H9 (cell line): Measurements from ENCODE around the gene PTPDC1. TPM values are rescaled to one million over a fixed set of nuclear protein-coding genes. Genes with fewer than 3 reads are reported as not detected.

Experiments
- DNase-seq: peaks from one replicate; pipeline ENCODE4 v3.0.0-alpha.2; 2017
- H2AFZ ChIP-seq: one replicate; pipeline ENCODE4 v1.6.1; 2013; ENCODE audit warnings: mild to moderate bottlenecking, low read length, control low read depth, moderate library complexity
- H2AK5ac ChIP-seq: 2 replicates; pipeline ENCODE4 v1.6.1; 2013; ENCODE audit warnings: low read length, control low read depth, mixed read lengths; ENCODE audit not compliant: insufficient read length
- H2BK120ac ChIP-seq: one replicate; pipeline ENCODE4 v1.6.1; 2013; ENCODE audit warnings: low read depth, mild to moderate bottlenecking, low read length, control low read depth, inconsistent platforms; ENCODE audit not compliant: poor library complexity, severe bottlenecking
- H2BK12ac ChIP-seq: 2 replicates; pipeline ENCODE4 v1.6.1; 2013; ENCODE audit warnings: low read length, control low read depth, mixed read lengths, low read depth; ENCODE audit not compliant: insufficient read length
- H2BK15ac ChIP-seq: 2 replicates; pipeline ENCODE4 v1.6.1; 2013; ENCODE audit warnings: low read depth, low read length, control low read depth
- H2BK20ac ChIP-seq: one replicate; pipeline ENCODE4 v1.6.1; 2013; ENCODE audit warnings: low read depth, mild to moderate bottlenecking, low read length, control low read depth, inconsistent platforms; ENCODE audit not compliant: poor library complexity, severe bottlenecking
- H2BK5ac ChIP-seq: 2 replicates; pipeline ENCODE4 v1.6.1; 2013; ENCODE audit warnings: low read length, control low read depth, mixed read lengths; ENCODE audit not compliant: insufficient read length
- H3K14ac ChIP-seq: 2 replicates; pipeline ENCODE4 v1.6.1; 2013; ENCODE audit warnings: low read length, control low read depth; ENCODE audit not compliant: insufficient read depth
- H3K18ac ChIP-seq: 2 replicates; pipeline ENCODE4 v1.6.1; 2013; ENCODE audit warnings: low read depth, mild to moderate bottlenecking, mixed read lengths, low read length, control low read depth; ENCODE audit not compliant: insufficient read length
- H3K23ac ChIP-seq: 2 replicates; pipeline ENCODE4 v1.6.1; 2013; ENCODE audit warnings: low read length, control low read depth, mixed read lengths, low read depth; ENCODE audit not compliant: insufficient read length
- H3K23me2 ChIP-seq: 2 replicates; pipeline ENCODE4 v1.6.1; 2013; ENCODE audit warnings: low read depth, mild to moderate bottlenecking, mixed read lengths, low read length, control low read depth; ENCODE audit not compliant: insufficient read length, poor library complexity, severe bottlenecking
- H3K27ac ChIP-seq: 2 replicates; pipeline ENCODE4 v1.5.1; 2013; ENCODE audit warnings: low read length, control low read depth, mixed read lengths, low read depth; ENCODE audit not compliant: insufficient read length
- H3K27me3 ChIP-seq: 2 replicates; pipeline ENCODE4 v1.6.1; 2013; ENCODE audit warnings: low read length, control low read depth, inconsistent platforms; ENCODE audit not compliant: insufficient read depth
- H3K4ac ChIP-seq: 2 replicates; pipeline ENCODE4 v1.6.1; 2013; ENCODE audit warnings: low read depth, mild to moderate bottlenecking, control low read depth, inconsistent platforms, low read length, moderate library complexity
- H3K4me1 ChIP-seq: 2 replicates; pipeline ENCODE4 v1.6.1; 2013; ENCODE audit warnings: low read length, control low read depth, inconsistent platforms; ENCODE audit not compliant: insufficient read depth
- H3K4me2 ChIP-seq: 2 replicates; pipeline ENCODE4 v1.6.1; 2013; ENCODE audit warnings: low read length, control low read depth, mixed read lengths; ENCODE audit not compliant: insufficient read length, insufficient read depth
- H3K56ac ChIP-seq: 2 replicates; pipeline ENCODE4 v1.6.1; 2013; ENCODE audit warnings: low read depth, mild to moderate bottlenecking, mixed read lengths, low read length, control low read depth; ENCODE audit not compliant: insufficient read length
- H3K79me1 ChIP-seq: 2 replicates; pipeline ENCODE4 v1.6.1; 2013; ENCODE audit warnings: low read depth, mild to moderate bottlenecking, moderate library complexity, low read length, control low read depth, inconsistent platforms; ENCODE audit not compliant: insufficient read depth, poor library complexity, severe bottlenecking
- H3K79me2 ChIP-seq: 2 replicates; pipeline ENCODE4 v1.6.1; 2013; ENCODE audit warnings: low read length, control low read depth, inconsistent platforms; ENCODE audit not compliant: insufficient read depth
- H3K9ac ChIP-seq: 2 replicates; pipeline ENCODE4 v1.6.1; 2013; ENCODE audit warnings: low read length, control low read depth, mixed read lengths; ENCODE audit not compliant: insufficient read length; ENCODE audit errors: extremely low read depth
- H3K9me3 ChIP-seq: one replicate; pipeline ENCODE4 v1.6.1; 2013; ENCODE audit warnings: low read depth, low read length, inconsistent platforms; ENCODE audit not compliant: control insufficient read depth
- H3T11ph ChIP-seq: one replicate; pipeline ENCODE4 v1.6.1; 2013; ENCODE audit warnings: mild to moderate bottlenecking, low read length, control low read depth, inconsistent platforms
- H4K20me1 ChIP-seq: one replicate; pipeline ENCODE4 v1.6.1; 2013; ENCODE audit not compliant: control insufficient read depth, insufficient read length, insufficient read depth
- H4K5ac ChIP-seq: 2 replicates; pipeline ENCODE4 v1.6.1; 2013; ENCODE audit warnings: low read depth, mild to moderate bottlenecking, mixed read lengths, low read length, control low read depth; ENCODE audit not compliant: insufficient read length
- H4K8ac ChIP-seq: replicated peaks from 2 replicates; pipeline ENCODE4 v1.6.1; 2013; ENCODE audit warnings: low read length, control low read depth, mixed read lengths, low read depth; ENCODE audit not compliant: insufficient read length
- H4K91ac ChIP-seq: 2 replicates; pipeline ENCODE4 v1.6.1; 2013; ENCODE audit warnings: low read depth, mild to moderate bottlenecking, moderate library complexity, mixed read lengths, low read length, control low read depth; ENCODE audit not compliant: insufficient read length
- H3K27ac Mint-ChIP-seq, 3 experiments: 2 replicates in 2 of 3; 3 replicates in 1 of 3; pipeline ENCODE4 v1.8.0; 2020 to 2021; ENCODE audit warnings: mixed read lengths in 3 of 3, mild to moderate bottlenecking in 1 of 3, moderate library complexity in 1 of 3
- H3K27me3 Mint-ChIP-seq: 2 replicates; pipeline ENCODE4 v1.8.0; 2021; ENCODE audit warnings: low read depth, mild to moderate bottlenecking, moderate library complexity, mixed read lengths
- H3K36me3 Mint-ChIP-seq, 3 experiments: 2 replicates in 2 of 3; 3 replicates in 1 of 3; pipeline ENCODE4 v1.8.0; 2020 to 2021; ENCODE audit warnings: low read depth in 3 of 3, mixed read lengths in 3 of 3; ENCODE audit not compliant: insufficient read depth in 1 of 3
- H3K4me1 Mint-ChIP-seq, 2 experiments: 2 replicates each; pipeline ENCODE4 v1.8.0; 2020; ENCODE audit warnings: mixed read lengths in 2 of 2
- H3K4me3 Mint-ChIP-seq, 2 experiments: 2 replicates in 1 of 2; 3 replicates in 1 of 2; pipeline ENCODE4 v1.8.0; 2020 to 2021; ENCODE audit warnings: mild to moderate bottlenecking in 2 of 2, mixed read lengths in 2 of 2, moderate library complexity in 1 of 2
- H3K9me3 Mint-ChIP-seq, 2 experiments: 2 replicates in 1 of 2; 3 replicates in 1 of 2; pipeline ENCODE4 v1.8.0; 2020; ENCODE audit warnings: mild to moderate bottlenecking in 2 of 2, mixed read lengths in 2 of 2, moderate library complexity in 1 of 2
- WGBS: extraction: QIAGEN DNeasy Blood & Tissue Kit; methylation state at CpG from one replicate; pipeline ENCODE4 v1.1.7; 2013; ENCODE audit warnings: missing lambda C conversion rate, low lambda C conversion rate, mixed read lengths; ENCODE audit not compliant: insufficient read length; ENCODE audit errors: extremely low coverage; 5-methylcytosine and 5-hydroxymethylcytosine counted together
- total RNA-seq: library from RNA; stranded (reverse); gene quantifications from 2 replicates; pipeline ENCODE4 v1.2.1, GENCODE V29; 2021
- TF ChIP-seq, protein P1 (sequence below): fragments of 200-600 bp; sonication (generic); conservative IDR thresholded peaks from 3 replicates; pipeline ENCODE4 v1.8.0; 2021; ENCODE audit warnings: antibody characterized with exemption, mild to moderate bottlenecking

Gene PTPDC1
- total RNA-seq, 1 experiment from 2014 or later: 4.8 TPM

DNA sequence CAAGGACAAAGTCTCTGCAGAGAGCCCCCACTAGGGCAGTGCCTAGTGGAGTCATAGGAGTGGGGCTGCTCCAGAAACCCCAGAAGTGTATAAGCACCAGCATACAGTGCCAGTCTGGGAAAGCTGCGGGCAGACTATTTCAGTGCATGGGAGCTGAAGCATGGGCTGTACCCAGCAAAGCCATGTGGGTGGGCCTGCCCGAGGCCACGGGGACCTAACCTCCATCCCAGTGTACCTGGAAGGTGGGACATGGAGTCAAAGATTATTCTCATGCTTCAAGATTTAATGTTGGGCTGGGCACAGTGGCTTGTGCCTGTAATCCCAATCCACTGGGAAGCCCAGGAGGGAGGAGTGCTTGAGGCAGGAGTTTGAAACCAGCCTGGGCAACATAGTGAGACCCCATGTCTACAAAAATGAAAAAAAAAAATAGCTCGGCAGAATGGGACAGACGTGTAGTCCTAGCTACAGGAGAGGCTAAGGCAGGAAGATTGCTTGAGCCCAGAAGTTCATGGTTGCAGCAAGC is 36.7 kb downstream of the PTPDC1 start:
- no peak overlapping the region for H3K56ac ChIP-seq
- no peak overlapping the region for H3T11ph ChIP-seq
- no peak overlapping the region for H4K8ac ChIP-seq
- Mint-ChIP-seq H3K9me3 (peaks cover 9 to 11% of the 10 kb centered on the region in 2 experiments), H3K27me3 (no peaks in the 10 kb centered on the region; the same call in 1 of the 2 replicates), H3K27ac (0 out of 7 replicates have a peak overlapping the region, but pooled peaks of 1 of the 3 experiments have one; percentile 55), H3K36me3 (peaks cover 2 to 11% (median 4%) of the 10 kb centered on the region in 3 experiments), H3K4me1 (peaks cover 2 to 3% of the 10 kb centered on the region in 2 experiments; a peak in 3 of 4 replicates), H3K4me3 (peak overlapping the region in 1 of 2 experiments; percentile 35; a peak in 1 of 5 replicates)
- H3K79me2 ChIP-seq: no peaks in the 10 kb centered on the region
- H3K9me3 ChIP-seq: no peaks in the 10 kb centered on the region
- no peak overlapping the region for H4K91ac ChIP-seq
- no peak overlapping the region for H2AK5ac ChIP-seq
- TF ChIP-seq, protein P1, sequence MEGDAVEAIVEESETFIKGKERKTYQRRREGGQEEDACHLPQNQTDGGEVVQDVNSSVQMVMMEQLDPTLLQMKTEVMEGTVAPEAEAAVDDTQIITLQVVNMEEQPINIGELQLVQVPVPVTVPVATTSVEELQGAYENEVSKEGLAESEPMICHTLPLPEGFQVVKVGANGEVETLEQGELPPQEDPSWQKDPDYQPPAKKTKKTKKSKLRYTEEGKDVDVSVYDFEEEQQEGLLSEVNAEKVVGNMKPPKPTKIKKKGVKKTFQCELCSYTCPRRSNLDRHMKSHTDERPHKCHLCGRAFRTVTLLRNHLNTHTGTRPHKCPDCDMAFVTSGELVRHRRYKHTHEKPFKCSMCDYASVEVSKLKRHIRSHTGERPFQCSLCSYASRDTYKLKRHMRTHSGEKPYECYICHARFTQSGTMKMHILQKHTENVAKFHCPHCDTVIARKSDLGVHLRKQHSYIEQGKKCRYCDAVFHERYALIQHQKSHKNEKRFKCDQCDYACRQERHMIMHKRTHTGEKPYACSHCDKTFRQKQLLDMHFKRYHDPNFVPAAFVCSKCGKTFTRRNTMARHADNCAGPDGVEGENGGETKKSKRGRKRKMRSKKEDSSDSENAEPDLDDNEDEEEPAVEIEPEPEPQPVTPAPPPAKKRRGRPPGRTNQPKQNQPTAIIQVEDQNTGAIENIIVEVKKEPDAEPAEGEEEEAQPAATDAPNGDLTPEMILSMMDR: no peak
- no peak overlapping the region for H3K4me2 ChIP-seq
- H3K14ac ChIP-seq: no peak overlapping the region
- H3K4ac ChIP-seq: no peak overlapping the region
- H2BK20ac ChIP-seq: no peak overlapping the region
- WGBS: no CpG with 5 or more reads among the region's 5 CpGs
- no peaks in the 10 kb centered on the region for H4K20me1 ChIP-seq
- H2BK120ac ChIP-seq: no peak overlapping the region
- no peak overlapping the region for H3K9ac ChIP-seq
- DNase-seq: no peak
- H3K79me1 ChIP-seq: no peaks in the 10 kb centered on the region
- H2BK12ac ChIP-seq: no peak overlapping the region
- no peaks in the 10 kb centered on the region for H3K27me3 ChIP-seq
- H3K18ac ChIP-seq: no peak overlapping the region
- no peak overlapping the region for H2AFZ ChIP-seq
- H3K23me2 ChIP-seq: no peaks in the 10 kb centered on the region
- no peak overlapping the region for H2BK5ac ChIP-seq
- H3K4me1 ChIP-seq: no peaks in the 10 kb centered on the region
- no peak overlapping the region for H3K27ac ChIP-seq
- no peak overlapping the region for H2BK15ac ChIP-seq
- no peak overlapping the region for H3K23ac ChIP-seq
- no peak overlapping the region for H4K5ac ChIP-seq
